Mesenteric fat pad (tissue), 1 donor: ENCODE results near the gene ARMC2. TPM values are rescaled to one million over a fixed set of nuclear protein-coding genes. Genes with fewer than 3 reads are reported as not detected.
"Not testable (repeated sequence)": the region's sequence is repeated elsewhere in the genome, so short reads cannot be mapped to it uniquely, and the experiment has no call there.

Source experiments
- DNase-seq: peaks from one replicate; pipeline ENCODE4 v3.0.0-alpha.2; 2020; ENCODE audit warnings: low spot score
- total RNA-seq: library from RNA; stranded (reverse); fragmentation: NEBNext Ultra II Directional; extraction: Animal tissue kit (Norgen Biotek cat#: 25700); gene quantifications from one replicate; pipeline ENCODE4 v1.2.1, GENCODE V29; 2021
- donor health status: DM: yes; HTN: yes; CAD: no.

ARMC2 gene
- total RNA-seq, 1 donor from 2014 or later, result 10.0 TPM

DNA sequence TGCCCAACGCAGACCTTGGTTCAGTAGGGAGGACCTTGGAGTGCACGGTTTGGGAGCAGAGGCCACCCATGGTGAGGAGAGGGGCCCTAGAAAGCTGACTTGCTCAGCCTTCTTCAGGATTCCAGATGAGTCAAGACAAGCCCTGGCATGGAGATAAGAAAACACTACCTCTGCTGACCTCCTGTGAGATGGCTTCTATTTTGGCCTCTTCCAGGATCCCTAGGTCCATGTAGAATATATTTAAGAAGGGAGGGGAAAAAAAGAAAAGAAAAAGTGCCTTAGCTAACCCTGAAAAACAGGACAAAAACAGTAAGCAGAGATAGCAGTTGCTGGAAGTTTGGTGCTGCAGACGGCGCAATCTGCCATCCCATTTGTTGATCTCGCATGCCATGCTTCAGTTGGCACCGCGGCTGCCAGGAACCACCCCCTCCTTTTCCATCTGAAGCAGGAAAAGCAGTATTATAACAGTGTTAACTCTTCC, 100.0 kb downstream of the ARMC2 start:
- DNase-seq, result peak; percentile 51

GRCh38 chr6:108951351-108951953, 103.2 kb downstream of the ARMC2 start:
- peak; percentile 82 for DNase-seq

- DNase-seq, result peak; percentile 89
Observed at GRCh38 chr6:108952776-108953486, 104.7 kb downstream of the ARMC2 start.

GRCh38 chr6:108953681-108954080, 105.5 kb downstream of the ARMC2 start:
- DNase-seq, result no peak

- DNase-seq, result peak; percentile 33
Observed at GRCh38 chr6:108955329-108955949, 107.2 kb downstream of the ARMC2 start.

- peak; percentile 57 for DNase-seq
Observed at GRCh38 chr6:108957221-108957620, 109.0 kb downstream of the ARMC2 start.

GRCh38 chr6:108958900-108959770, 110.9 kb downstream of the ARMC2 start:
- peak; percentile 74 for DNase-seq

DNA sequence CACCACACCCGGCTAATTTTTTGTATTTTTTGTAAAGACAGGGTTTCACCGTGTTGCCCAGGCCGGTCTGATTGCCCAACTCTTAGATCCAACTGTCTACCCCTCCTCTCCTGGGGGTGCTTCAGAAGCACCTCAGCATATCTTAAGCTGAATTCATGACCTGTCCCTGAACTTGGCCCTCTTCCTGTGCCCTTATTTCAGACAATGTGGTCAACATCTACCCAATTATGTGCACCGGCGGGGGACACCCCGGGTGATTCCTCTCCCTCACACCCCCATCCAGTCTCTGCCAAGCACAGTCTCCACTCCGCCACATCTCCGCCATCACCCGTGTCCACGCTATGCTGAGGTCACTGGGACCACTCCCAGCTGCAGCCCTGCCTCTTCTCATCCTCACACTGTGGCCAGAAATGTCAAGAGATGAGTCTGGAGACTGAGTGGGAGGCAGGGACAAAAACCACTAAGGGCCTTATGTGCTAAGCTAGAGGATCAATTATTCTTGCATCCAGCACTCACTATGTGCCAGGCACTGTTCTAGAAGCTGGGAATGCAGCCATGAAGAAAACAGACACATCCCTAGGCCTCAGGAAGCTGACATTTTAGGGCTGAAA, 111.9 kb downstream of the ARMC2 start:
- peak; percentile 82 for DNase-seq

DNA sequence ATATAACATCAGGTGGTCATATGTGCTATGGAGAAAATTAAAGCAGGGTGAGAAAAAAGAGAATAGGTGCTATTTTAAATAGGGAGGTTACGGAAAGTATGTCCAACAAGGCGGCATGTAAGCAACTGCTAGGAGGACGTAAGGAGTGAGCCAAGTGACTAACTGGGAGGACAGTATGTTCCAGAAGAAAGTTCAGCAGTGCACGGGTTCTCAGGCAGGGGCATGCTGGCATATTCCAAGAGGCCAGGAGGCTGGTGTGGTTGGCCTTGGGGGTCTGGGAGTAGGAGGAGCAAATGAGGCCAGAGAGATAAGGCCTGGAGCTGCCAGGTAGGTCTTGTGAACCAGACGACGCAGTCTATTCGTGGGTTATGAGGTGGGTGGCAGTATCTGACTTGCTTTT, 112.4 kb downstream of the ARMC2 start:
- peak; percentile 30 for DNase-seq

DNA sequence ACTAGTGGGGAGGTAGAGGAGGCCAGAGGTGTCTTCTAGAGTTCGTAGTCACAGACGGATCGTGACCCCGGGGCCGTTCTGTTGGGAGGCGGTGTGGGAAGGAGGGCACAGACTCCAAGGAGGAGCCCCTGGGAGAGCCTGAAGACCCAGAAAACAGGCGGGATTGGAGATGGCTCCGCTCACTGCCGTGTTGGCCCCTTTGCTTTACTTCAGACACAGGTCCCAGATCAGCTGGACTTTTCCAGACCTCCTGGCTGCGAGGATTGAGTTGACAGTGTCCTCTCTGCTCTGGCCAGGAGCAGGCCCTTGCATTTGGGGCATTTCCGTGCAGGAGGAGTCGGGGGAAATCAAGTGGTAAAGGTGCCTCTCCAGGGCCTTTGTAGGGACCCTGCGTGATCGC, 112.9 kb downstream of the ARMC2 start:
- DNase-seq, result peak; percentile 72

GRCh38 chr6:108961985-108962384, 113.8 kb downstream of the ARMC2 start:
- DNase-seq, result no peak

DNA sequence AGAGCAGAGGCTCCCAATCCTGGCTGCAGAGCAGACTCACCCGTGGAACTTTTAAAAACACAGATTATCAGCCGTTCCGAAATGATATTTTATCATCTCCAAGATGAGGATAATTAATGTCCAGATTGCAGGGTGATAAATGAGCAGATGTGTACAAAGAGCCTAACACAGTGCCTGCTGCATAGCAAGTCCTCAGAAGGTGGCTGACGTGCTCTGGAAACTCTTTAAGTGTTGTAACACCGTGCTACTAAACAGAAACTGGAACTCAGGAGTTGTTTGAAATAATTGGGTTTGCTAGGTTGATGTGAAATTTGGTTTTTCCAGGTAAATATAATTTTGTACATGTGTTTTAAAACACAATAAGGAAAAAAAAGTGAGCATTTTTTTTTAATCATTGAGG, 118.0 kb downstream of the ARMC2 start:
- no peak for DNase-seq

DNA sequence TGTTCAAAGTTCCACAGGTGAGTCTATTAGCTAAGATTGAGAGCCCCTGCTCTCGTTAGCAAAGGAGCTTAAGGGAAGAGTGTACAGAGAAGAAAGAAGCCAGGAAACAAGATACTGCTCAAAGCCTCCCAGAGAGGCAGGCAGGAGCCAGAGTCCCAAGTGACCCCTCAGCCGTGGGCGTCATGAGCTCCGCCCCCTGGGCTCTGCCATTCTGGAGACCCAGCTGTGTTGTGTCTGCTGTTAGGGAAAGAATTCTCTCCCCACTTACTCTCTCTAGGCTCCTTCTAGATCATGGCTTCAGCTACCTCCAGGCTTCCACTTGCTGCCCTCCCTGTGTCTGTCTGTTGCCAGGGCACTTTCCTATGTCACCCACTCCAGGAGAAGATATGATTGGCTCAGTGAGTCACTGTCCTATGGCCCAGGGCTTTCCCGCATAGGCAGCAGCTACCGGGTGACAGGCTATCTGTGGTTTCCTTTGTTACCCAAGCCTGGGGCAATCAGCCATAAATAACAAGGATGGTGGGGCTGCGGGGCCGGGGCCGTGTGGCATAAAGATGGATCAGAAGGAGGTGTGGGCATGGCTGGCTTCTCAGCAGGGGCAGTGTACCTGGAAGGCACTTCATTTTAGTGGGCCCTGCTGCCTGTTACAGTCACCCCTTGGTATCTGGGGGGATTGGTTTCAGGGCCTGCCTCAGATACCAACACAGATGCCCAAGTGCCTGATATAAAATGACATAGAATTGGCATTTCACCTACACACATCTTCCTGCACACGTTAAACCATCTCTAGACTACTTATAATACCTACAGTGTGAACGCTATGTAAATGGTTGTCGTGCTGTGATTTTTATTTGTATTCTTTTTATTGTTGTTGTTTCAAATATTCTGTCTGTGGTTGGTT, 118.9 kb downstream of the ARMC2 start:
- DNase-seq, result no peak

- DNase-seq, result no peak
Observed at GRCh38 chr6:108968325-108969316, 120.4 kb downstream of the ARMC2 start.

DNA sequence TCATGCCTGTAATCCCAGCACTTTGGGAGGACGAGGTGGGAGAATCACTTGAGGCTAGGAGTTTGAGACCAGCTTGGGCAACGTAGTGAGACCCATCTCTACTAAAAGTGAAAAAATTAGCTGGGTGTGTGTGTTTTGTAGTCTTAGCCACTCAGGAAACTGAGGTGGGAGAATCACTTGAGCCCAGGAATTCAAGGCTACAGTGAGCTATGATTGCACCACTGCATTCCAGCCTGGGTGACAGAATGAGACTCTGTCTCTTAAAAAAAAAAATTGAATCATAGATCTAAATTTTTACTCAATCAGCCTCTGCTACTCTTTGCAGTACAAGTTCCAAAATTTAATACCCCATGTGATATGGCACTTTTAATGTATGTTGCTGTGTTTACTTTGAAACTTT, 121.6 kb downstream of the ARMC2 start:
- no peak for DNase-seq

DNA sequence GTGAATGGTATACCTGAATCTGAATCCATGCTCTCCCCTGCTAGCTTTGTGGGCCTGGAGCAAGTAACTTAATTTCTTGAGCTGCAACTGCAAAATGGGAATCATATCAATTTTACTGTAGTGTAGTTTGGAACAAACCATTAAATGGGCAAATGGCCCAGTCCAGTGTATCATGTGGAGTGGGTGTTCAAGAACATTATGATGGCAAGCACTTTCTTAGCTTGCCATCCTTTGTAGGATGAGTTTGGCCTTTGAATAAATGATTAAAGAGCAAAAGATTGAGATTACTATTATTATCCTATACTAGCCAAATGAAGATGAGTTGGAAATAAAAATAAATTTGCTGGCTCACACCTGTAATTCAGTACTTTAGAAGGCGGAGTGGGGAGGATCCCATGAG, 126.0 kb downstream of the ARMC2 start:
- DNase-seq, result no peak

DNA sequence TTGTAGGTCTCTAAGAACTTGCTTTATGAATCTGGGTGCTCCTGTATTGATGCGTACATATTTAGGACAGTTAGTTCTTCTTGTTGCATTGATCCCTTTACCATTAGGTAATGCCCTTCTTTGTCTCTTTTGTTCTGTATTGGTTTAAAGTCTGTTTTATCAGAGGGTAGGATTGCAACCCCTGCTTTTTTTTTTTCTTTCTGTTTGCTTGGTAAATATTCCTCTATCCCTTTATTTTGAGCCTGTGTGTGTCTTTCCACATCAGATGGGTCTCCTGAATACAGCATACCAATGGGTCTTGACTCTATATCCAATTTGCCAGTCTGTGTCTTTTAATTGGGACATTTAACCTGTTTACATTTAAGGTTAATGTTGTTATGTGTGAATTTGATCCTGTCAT, 130.4 kb downstream of the ARMC2 start:
- DNase-seq, result not testable (repeated sequence)
